Fibroblast of skin of right biceps (primary cell): ENCODE data around the gene PFKFB1.

ENCODE experiments used
- DNase-seq: peaks from one replicate; pipeline ENCODE4 v3.0.0-alpha.2; 2013

PFKFB1 gene

GRCh38 chrX:54920610-54921426 lies 73.2 kb downstream of the PFKFB1 start, which contains the start of gene TRO:
Gene TRO, plus strand, starts transcription at chrX:54920824. Its CDS starts 1,423 bp downstream, at chrX:54922247.
- peak; percentile 37 for DNase-seq

GRCh38 chrX:54909941-54910340 lies 84.0 kb downstream of the PFKFB1 start:
- no peak for DNase-seq

DNA sequence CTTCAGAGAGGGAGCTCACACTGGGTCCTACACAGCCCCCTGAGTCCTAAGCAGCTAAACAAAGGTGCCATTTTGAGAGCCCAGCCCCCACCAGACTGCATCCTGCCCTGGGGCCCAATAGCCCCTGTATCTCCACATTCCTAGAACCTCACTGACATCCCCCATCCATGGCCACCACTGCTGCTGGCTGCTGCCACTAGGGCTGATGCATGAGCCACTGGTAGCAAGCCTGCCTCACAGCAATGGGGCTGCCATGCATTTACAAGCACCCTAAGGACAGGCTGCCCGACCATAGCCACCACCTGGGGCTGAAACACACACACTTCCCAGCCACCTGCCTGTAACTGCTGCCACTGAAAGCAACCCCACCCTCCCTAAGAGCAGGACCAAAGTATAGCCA lies 99.8 kb downstream of the PFKFB1 start:
- DNase-seq, result no peak

DNA sequence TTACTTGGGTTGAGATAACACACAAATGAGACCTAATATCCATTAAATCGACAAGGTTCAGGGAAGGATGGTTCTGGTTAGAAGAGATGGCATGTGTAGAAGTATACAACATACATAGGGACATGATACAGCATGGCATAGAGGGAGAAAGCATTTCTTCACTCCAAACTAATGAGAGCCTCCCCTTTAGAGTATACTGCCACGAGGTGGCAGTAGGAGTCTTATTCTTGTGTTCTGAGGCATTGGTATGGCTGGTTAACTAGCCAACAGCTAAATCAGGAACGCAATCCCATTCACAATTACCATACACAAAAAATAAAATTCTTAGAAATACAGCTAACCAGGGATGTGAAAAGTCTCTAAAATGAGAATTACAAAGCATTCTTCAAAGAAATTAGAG lies 102.4 kb downstream of the PFKFB1 start:
- peak; percentile 29 for DNase-seq

DNA sequence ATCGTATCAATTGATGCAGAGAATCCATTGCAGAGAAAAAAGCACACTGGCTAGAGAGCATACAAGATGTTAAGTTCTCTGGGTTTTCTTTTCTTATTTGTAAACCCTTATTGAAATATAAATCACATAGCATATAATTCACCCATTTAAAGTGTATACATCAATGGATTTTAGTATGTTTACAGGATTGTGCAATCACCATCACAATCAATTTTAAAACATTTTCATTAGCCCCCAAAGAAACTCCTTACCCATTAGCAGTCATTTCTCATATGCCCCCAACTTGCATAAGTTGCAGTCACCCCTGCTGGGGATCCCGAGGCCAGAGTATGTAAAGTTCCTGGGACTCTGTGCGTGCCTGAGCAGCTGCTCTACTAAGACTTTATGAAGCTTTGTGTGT lies 108.2 kb downstream of the PFKFB1 start:
- DNase-seq, result no peak
